NT2/D1 (cell line): ENCODE data around the gene PEAK1.

Experiments
- SUZ12 ChIP-seq: IDR thresholded peaks from 2 replicates; pipeline ENCODE4 v1.6.1; 2011; ENCODE audit not compliant: insufficient read length, insufficient read depth; ENCODE audit errors: extremely low read depth
- YY1 ChIP-seq: IDR thresholded peaks from 2 replicates; pipeline ENCODE4 v1.6.1; 2011; ENCODE audit not compliant: insufficient read length, insufficient read depth
- ZNF274 ChIP-seq: IDR thresholded peaks from 2 replicates; pipeline ENCODE4 v1.6.1; 2011; ENCODE audit warnings: mild to moderate bottlenecking, low read depth, low read length

DNA sequence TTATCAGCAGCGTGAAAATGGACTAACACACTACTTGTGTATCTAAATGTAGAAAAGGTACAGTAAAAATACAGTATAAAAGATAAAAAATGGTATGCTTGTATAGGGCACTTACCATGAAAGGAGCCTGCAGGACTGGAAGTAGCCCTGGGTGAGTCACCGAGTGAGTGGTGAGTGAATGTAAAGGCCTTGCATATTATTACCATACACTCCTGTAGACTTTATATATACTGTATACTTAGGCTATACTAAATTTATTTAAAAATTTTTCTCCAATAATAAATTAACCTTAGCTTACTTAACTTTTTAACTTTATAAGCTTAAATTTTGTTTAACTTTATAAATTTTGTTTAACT, 281.8 kb downstream of the PEAK1 start:
- TF ChIP-seq ZNF274 (no peak), YY1 (no peak), SUZ12 (no peak)
